GM15510 (cell line): ENCODE measurements around the gene CTNND1.

Source experiments
- POLR2A ChIP-seq: IDR thresholded peaks from 3 replicates; pipeline ENCODE4 v1.6.1; 2011; ENCODE audit warnings: borderline replicate concordance; ENCODE audit not compliant: insufficient read length; ENCODE audit errors: extremely low read depth

The CTNND1 gene

GRCh38 chr11:57751176-57751575 is 10.4 kb upstream of the CTNND1 start:
- no peak for TF ChIP-seq POLR2A

- no peak for TF ChIP-seq POLR2A
Measured at GRCh38 chr11:57751676-57752253, 9.8 kb upstream of the CTNND1 start, which contains the start of gene BTBD18. Gene BTBD18, minus strand, starts transcription at chr11:57751819. Its CDS starts 631 bp downstream, at chr11:57751188.

GRCh38 chr11:57752954-57753353 is 8.6 kb upstream of the CTNND1 start:
- no peak for TF ChIP-seq POLR2A

- no peak for TF ChIP-seq POLR2A
Measured at GRCh38 chr11:57758174-57758573, 3.4 kb upstream of the CTNND1 start.

GRCh38 chr11:57762235-57762861 is 746 bp downstream of the CTNND1 start:
- no peak for TF ChIP-seq POLR2A

- TF ChIP-seq POLR2A = no peak
Measured at GRCh38 chr11:57763568-57763967, 2.0 kb downstream of the CTNND1 start.

GRCh38 chr11:57764021-57764420 is 2.4 kb downstream of the CTNND1 start:
- TF ChIP-seq POLR2A = no peak

- TF ChIP-seq POLR2A = no peak
Measured at GRCh38 chr11:57764566-57764965, 3.0 kb downstream of the CTNND1 start.

- no peak for TF ChIP-seq POLR2A
Measured at GRCh38 chr11:57764972-57765371, 3.4 kb downstream of the CTNND1 start.

- no peak for TF ChIP-seq POLR2A
Measured at GRCh38 chr11:57770793-57771192, 9.2 kb downstream of the CTNND1 start.

- TF ChIP-seq POLR2A = no peak
Measured at GRCh38 chr11:57771365-57771764, 9.8 kb downstream of the CTNND1 start.

GRCh38 chr11:57772562-57772961 is 11.0 kb downstream of the CTNND1 start:
- TF ChIP-seq POLR2A = no peak

- TF ChIP-seq POLR2A = no peak
Measured at GRCh38 chr11:57773026-57773598, 11.5 kb downstream of the CTNND1 start.

- TF ChIP-seq POLR2A = no peak
Measured at GRCh38 chr11:57775491-57775890, 13.9 kb downstream of the CTNND1 start.

- TF ChIP-seq POLR2A = no peak
Measured at GRCh38 chr11:57776031-57776521, 14.5 kb downstream of the CTNND1 start.
